SK-N-SH (cell line): ENCODE results near the gene PRKCA. TPM values are rescaled to one million over a fixed set of nuclear protein-coding genes. Genes with fewer than 3 reads are reported as not detected.

ENCODE experiments used
- CTCF ChIA-PET: fragments of 300-600, 350-600 bp; formaldehyde crosslinking; extraction: SDS; loops from one replicate; lab custom pipeline; 2021; lab: Yijun Ruan, JAX
- POLR2A ChIA-PET: fragments of 350-600 bp; sonication (Branson Sonifier 250); formaldehyde crosslinking; extraction: SDS; loops from one replicate; lab custom pipeline; 2020; ENCODE audit warnings: antibody characterized with exemption, inconsistent platforms; lab: Yijun Ruan, JAX
- DNase-seq: peaks from one replicate; pipeline ENCODE4 v3.0.0; 2012
- H2AFZ ChIP-seq: fragments of 200-600 bp; sonication (generic); 2 replicates; pipeline ENCODE4 v1.8.1; 2016; ENCODE audit warnings: antibody characterized with exemption, mild to moderate bottlenecking, low read depth
- H3F3A ChIP-seq: fragments of 200-600 bp; sonication (generic); replicated peaks from 2 replicates; pipeline ENCODE3; 2016; ENCODE audit warnings: antibody characterized with exemption, mild to moderate bottlenecking; ENCODE audit not compliant: insufficient read depth
- H3K27ac ChIP-seq, 2 experiments: fragments of 200-500 bp in 1 of 2; fragments of 200-600 bp in 1 of 2; sonication (Bioruptor generic) in 1 of 2; sonication (generic), shearing (Covaris generic) in 1 of 2; 2 replicates each; pipeline versions ENCODE4 v1.5.1 to v1.6.1; 2014 to 2016; ENCODE audit warnings: low read depth in 2 of 2, inconsistent platforms in 1 of 2, low read length in 1 of 2, mild to moderate bottlenecking in 1 of 2, mixed read lengths in 1 of 2
- H3K27me3 ChIP-seq: fragments of 200-600 bp; sonication (generic), shearing (Covaris generic); 2 replicates; pipeline ENCODE4 v1.6.1; 2016; ENCODE audit warnings: mixed run types; ENCODE audit not compliant: insufficient read depth
- H3K36me3 ChIP-seq, 2 experiments: fragments of 200-500 bp in 1 of 2; fragments of 200-600 bp in 1 of 2; sonication (Bioruptor generic) in 1 of 2; sonication (generic) in 1 of 2; replicated peaks in 1 of 2; 2 replicates each; pipeline versions ENCODE3 to v1.5.1; 2014 to 2016; ENCODE audit warnings: low read length in 1 of 2, mild to moderate bottlenecking in 1 of 2; ENCODE audit not compliant: insufficient read depth in 2 of 2, control insufficient read depth in 1 of 2
- H3K4me1 ChIP-seq, 2 experiments: fragments of 200-500 bp in 1 of 2; fragments of 200-600 bp in 1 of 2; sonication (Bioruptor generic) in 1 of 2; sonication (generic), shearing (Covaris generic) in 1 of 2; 2 replicates each; pipeline versions ENCODE4 v1.5.1 to v1.6.1; 2014 to 2016; ENCODE audit warnings: low read depth in 1 of 2, low read length in 1 of 2, mixed run types in 1 of 2; ENCODE audit not compliant: insufficient read depth in 2 of 2, control insufficient read depth in 1 of 2
- H3K4me2 ChIP-seq: fragments of 200-600 bp; sonication (generic), shearing (Covaris generic); 2 replicates; pipeline ENCODE4 v1.6.1; 2017; ENCODE audit warnings: mixed run types
- H3K4me3 ChIP-seq, 2 experiments: fragments of 200-500 bp in 1 of 2; fragments of 200-600 bp in 1 of 2; sonication (Bioruptor generic) in 1 of 2; sonication (generic), shearing (Covaris generic) in 1 of 2; 2 replicates each; pipeline versions ENCODE4 v1.5.1 to v1.8.1; 2014 to 2016; ENCODE audit warnings: low read depth in 2 of 2, inconsistent platforms in 1 of 2, low read length in 1 of 2, mild to moderate bottlenecking in 1 of 2, mixed read lengths in 1 of 2, moderate library complexity in 1 of 2
- H3K79me2 ChIP-seq: fragments of 200-600 bp; sonication (generic); 2 replicates; pipeline ENCODE4 v1.8.1; 2017; ENCODE audit warnings: mild to moderate bottlenecking; ENCODE audit not compliant: insufficient read depth
- H3K9ac ChIP-seq: fragments of 200-600 bp; sonication (generic); 2 replicates; pipeline ENCODE4 v1.6.1; 2017; ENCODE audit warnings: mixed run types
- H3K9me2 ChIP-seq: fragments of 200-600 bp; sonication (generic); 2 replicates; pipeline ENCODE4 v1.6.1; 2017; ENCODE audit warnings: mixed run types
- H3K9me3 ChIP-seq: fragments of 200-600 bp; sonication (generic); 2 replicates; pipeline ENCODE4 v1.6.1; 2017; ENCODE audit warnings: mixed run types, mild to moderate bottlenecking, moderate library complexity
- H4K20me1 ChIP-seq: fragments of 200-600 bp; sonication (generic); 2 replicates; pipeline ENCODE4 v1.6.1; 2017; ENCODE audit warnings: mild to moderate bottlenecking, mixed run types; ENCODE audit not compliant: insufficient read depth
- CTCF ChIP-seq: fragments of 200-600 bp; sonication (generic); IDR thresholded peaks from 2 replicates; pipeline ENCODE4 v1.6.1; 2017; ENCODE audit warnings: antibody characterized with exemption, mild to moderate bottlenecking, moderate library complexity
- EP300 ChIP-seq, 2 experiments: IDR thresholded peaks; 2 replicates each; pipeline versions ENCODE4 v1.4.0 to v1.6.1; 2012; ENCODE audit warnings: borderline replicate concordance in 1 of 2, low read depth in 1 of 2, low read length in 1 of 2
- FOSL2 ChIP-seq: IDR thresholded peaks from 2 replicates; pipeline ENCODE4 v1.4.0; 2012; ENCODE audit warnings: low read depth, mild to moderate bottlenecking, moderate library complexity, borderline replicate concordance
- FOXJ3 ChIP-seq: sonication (generic); formaldehyde crosslinking; IDR thresholded peaks from 2 replicates; pipeline ENCODE4 v1.5.1; 2020; ENCODE audit warnings: mild to moderate bottlenecking, missing genetic modification reagents
- MXI1 ChIP-seq: IDR thresholded peaks from 2 replicates; pipeline ENCODE4 v1.6.1; 2012; ENCODE audit warnings: mild to moderate bottlenecking, low read depth, low read length, improper control_type of control experiment
- NRF1 ChIP-seq: IDR thresholded peaks from 2 replicates; pipeline ENCODE4 v1.6.1; 2012; ENCODE audit warnings: low read depth, mild to moderate bottlenecking, low read length
- POLR2AphosphoS5 ChIP-seq: IDR thresholded peaks from 2 replicates; pipeline ENCODE4 v1.6.1; 2012; ENCODE audit warnings: low read depth, low read length
- RAD21 ChIP-seq: IDR thresholded peaks from 2 replicates; pipeline ENCODE4 v1.6.1; 2012; ENCODE audit warnings: mild to moderate bottlenecking, low read length
- TAF1 ChIP-seq: IDR thresholded peaks from 2 replicates; pipeline ENCODE4 v1.6.1; 2012; ENCODE audit warnings: low read depth, mild to moderate bottlenecking, low read length, moderate library complexity, borderline replicate concordance
- TCF12 ChIP-seq: IDR thresholded peaks from 2 replicates; pipeline ENCODE4 v1.4.0; 2012
- USF1 ChIP-seq: IDR thresholded peaks from 2 replicates; pipeline ENCODE4 v1.4.0; 2012; ENCODE audit warnings: low read depth, borderline replicate concordance
- YY1 ChIP-seq: IDR thresholded peaks from 2 replicates; pipeline ENCODE4 v1.4.0; 2012; ENCODE audit warnings: low read depth, mild to moderate bottlenecking
- WGBS: methylation state at CpG from one replicate; pipeline ENCODE4 v1.1.6; 2017; ENCODE audit warnings: low lambda C conversion rate; 5-methylcytosine and 5-hydroxymethylcytosine counted together
- polyA plus RNA-seq, 3 experiments: library from polyadenylated mRNA; depleted of rRNA; stranded (reverse); fragments of >200 nt; gene quantifications; 2 replicates each; pipeline ENCODE4 v1.2.3, GENCODE V29; 2012

The PRKCA gene
- polyA plus RNA-seq, 1 of the 3 experiments (the other 2 are of a cell fraction): 108 TPM

GRCh38 chr17:66786107-66786506 is 483.7 kb downstream of the PRKCA start (continued):
- no peak for TF ChIP-seq CTCF
- TF ChIP-seq TAF1: no peak
- TF ChIP-seq TCF12: no peak
- no peak for TF ChIP-seq RAD21
- no peak for TF ChIP-seq FOSL2
- TF ChIP-seq USF1: no peak

- Histone ChIP-seq H3F3A (peaks cover 3% of the 10 kb centered on the region), H4K20me1 (0 out of 2 replicates have a peak, but pooled peaks cover 5% of the 10 kb centered on the region), H2AFZ (no peak overlapping the region), H3K9me3 (no peaks in the 10 kb centered on the region), H3K79me2 (no peaks in the 10 kb centered on the region; the same call in 1 of the 2 replicates), H3K9ac (no peak overlapping the region), H3K27ac (no peak overlapping the region), H3K4me2 (no peak overlapping the region), H3K27me3 (no peaks in the 10 kb centered on the region), H3K36me3 (peaks cover 73 to 80% of the 10 kb centered on the region in 2 experiments), H3K4me1 (peaks cover 0 to 13% of the 10 kb centered on the region in 2 experiments; a peak in 1 of 4 replicates), H3K9me2 (no peaks in the 10 kb centered on the region), H3K4me3 (no peak overlapping the region)
- ChIA-PET POLR2A (no interaction called here), CTCF (no interaction called here)
- WGBS: 88% methylated on average over 3 of the region's 3 CpGs
- TF ChIP-seq NRF1: no peak
- no peak for TF ChIP-seq CTCF
- TF ChIP-seq YY1: no peak
- no peak for TF ChIP-seq FOXJ3 (CRISPR knock-in tag)
- no peak for TF ChIP-seq EP300 (IDR thresholded peaks at IDR 0.05; ENCODE audit: borderline replicate concordance in 1 of 2, low read depth in 1 of 2, low read length in 1 of 2)
- TF ChIP-seq POLR2AphosphoS5: no peak
- no peak for TF ChIP-seq MXI1
- no peak for TF ChIP-seq RAD21
- DNase-seq: no peak
These were observed 485.5 kb downstream of the PRKCA start for GRCh38 chr17:66787914-66788313.
